ENCODE measurements around the gene CKB.

GRCh38 chr14:103550451-103551337 lies 28.1 kb upstream of the CKB start:
- TF ChIP-seq CTCF (IDR thresholded peaks at IDR 0.05): peak in 1 of 4 experiments; percentile 8
- peak in 1 of 2 donors; percentile 11 for TF ChIP-seq POLR2A (IDR thresholded peaks at IDR 0.05)
- TF ChIP-seq EP300 (IDR thresholded peaks at IDR 0.05): no peak
- peak; percentile 20 for TF ChIP-seq POLR2AphosphoS5 (IDR thresholded peaks at IDR 0.05)
